ENCODE results near the gene CIT. TPM values are rescaled to one million over a fixed set of nuclear protein-coding genes. Genes with fewer than 3 reads are reported as not detected.

CIT gene
- total RNA-seq, 4 donors from 2014 or later: 6.1 to 20.3 (median 10.0) TPM

- H3K36me3 ChIP-seq: no peaks in the 10 kb centered on the region
- no peak overlapping the region for H3K4me3 ChIP-seq
- no peak overlapping the region for H3K27ac ChIP-seq
- 92% methylated on average over 6 of the region's 6 CpGs for WGBS
- no peaks in the 10 kb centered on the region for H3K27me3 ChIP-seq
- no peaks in the 10 kb centered on the region for H3K9me3 ChIP-seq
- DNase-seq (ENCODE audit: low spot score in 2 of 2): no peak
- peaks cover 20% of the 10 kb centered on the region for H3K4me1 ChIP-seq
- no peak for TF ChIP-seq POLR2A (IDR thresholded peaks at IDR 0.05)
- no peak for TF ChIP-seq EP300 (IDR thresholded peaks at IDR 0.05)
- TF ChIP-seq CTCF (IDR thresholded peaks at IDR 0.05): no peak
- TF ChIP-seq POLR2AphosphoS5 (IDR thresholded peaks at IDR 0.05): no peak
Observed at GRCh38 chr12:119691202-119691810, 185.8 kb downstream of the CIT start.

GRCh38 chr12:119689935-119690500 is 187.1 kb downstream of the CIT start:
- Histone ChIP-seq H3K4me3 (no peak overlapping the region), H3K27ac (no peak overlapping the region), H3K9me3 (no peaks in the 10 kb centered on the region), H3K36me3 (no peaks in the 10 kb centered on the region), H3K27me3 (no peaks in the 10 kb centered on the region), H3K4me1 (peaks cover 20% of the 10 kb centered on the region)
- WGBS: over 99% methylated on average over 14 of the region's 38 CpGs
- TF ChIP-seq POLR2A (IDR thresholded peaks at IDR 0.05): no peak
- TF ChIP-seq EP300 (IDR thresholded peaks at IDR 0.05): no peak
- TF ChIP-seq POLR2AphosphoS5 (IDR thresholded peaks at IDR 0.05): no peak
- no peak for TF ChIP-seq CTCF (IDR thresholded peaks at IDR 0.05)
- DNase-seq (ENCODE audit: low spot score in 2 of 2): no peak

GRCh38 chr12:119687879-119688278 is 189.2 kb downstream of the CIT start:
- H3K27ac ChIP-seq: no peak overlapping the region
- H3K27me3 ChIP-seq: no peaks in the 10 kb centered on the region
- WGBS: 97% methylated on average over 9 of the region's 9 CpGs
- peaks cover 9% of the 10 kb centered on the region for H3K4me1 ChIP-seq
- no peaks in the 10 kb centered on the region for H3K9me3 ChIP-seq
- no peak for TF ChIP-seq EP300 (IDR thresholded peaks at IDR 0.05)
- no peak for TF ChIP-seq POLR2A (IDR thresholded peaks at IDR 0.05)
- no peak for TF ChIP-seq CTCF (IDR thresholded peaks at IDR 0.05)
- no peak for TF ChIP-seq POLR2AphosphoS5 (IDR thresholded peaks at IDR 0.05)
- no peak overlapping the region for H3K4me3 ChIP-seq
- no peaks in the 10 kb centered on the region for H3K36me3 ChIP-seq
- DNase-seq (ENCODE audit: low spot score in 2 of 2): no peak

- Histone ChIP-seq H3K27ac (no peak overlapping the region), H3K4me3 (no peak overlapping the region), H3K4me1 (peaks cover 7% of the 10 kb centered on the region), H3K9me3 (no peaks in the 10 kb centered on the region), H3K36me3 (no peaks in the 10 kb centered on the region), H3K27me3 (no peaks in the 10 kb centered on the region)
- DNase-seq (ENCODE audit: low spot score in 2 of 2): no peak
- 72% methylated on average over 14 of the region's 14 CpGs for WGBS
- no peak for TF ChIP-seq CTCF (IDR thresholded peaks at IDR 0.05)
- no peak for TF ChIP-seq EP300 (IDR thresholded peaks at IDR 0.05)
- TF ChIP-seq POLR2AphosphoS5 (IDR thresholded peaks at IDR 0.05): no peak
- no peak for TF ChIP-seq POLR2A (IDR thresholded peaks at IDR 0.05)
Observed at GRCh38 chr12:119687406-119687805, 189.7 kb downstream of the CIT start.

- 86% methylated on average over 13 of the region's 13 CpGs for WGBS
- no peaks in the 10 kb centered on the region for H3K9me3 ChIP-seq
- H3K4me3 ChIP-seq: no peak overlapping the region
- H3K36me3 ChIP-seq: peaks cover 4% of the 10 kb centered on the region
- DNase-seq (ENCODE audit: low spot score in 2 of 2): no peak
- peaks cover 8% of the 10 kb centered on the region for H3K4me1 ChIP-seq
- no peaks in the 10 kb centered on the region for H3K27me3 ChIP-seq
- TF ChIP-seq CTCF (IDR thresholded peaks at IDR 0.05): no peak
- no peak overlapping the region for H3K27ac ChIP-seq
Observed at GRCh38 chr12:119686776-119687175, 190.3 kb downstream of the CIT start.

Data from suprapubic skin (tissue), 4 donors.